ENCODE results near the gene SCRN3. TPM values are rescaled to one million over a fixed set of nuclear protein-coding genes. Genes with fewer than 3 reads are reported as not detected.

SCRN3 gene
- total and polyA plus RNA-seq, 2 of the 4 experiments (the other 2 are of a cell fraction) = 9.9 to 11.4 TPM

GRCh38 chr2:174395969-174396630 is 570 bp downstream of the SCRN3 start:
- Histone ChIP-seq H3K56ac (ENCODE audit: extremely low read depth, insufficient read depth, low read length) (0 out of 2 replicates have a peak overlapping the region, but pooled peaks have one; percentile 47), H2AFZ (replicated peaks; ENCODE audit: low read length, poor library complexity) (peak overlapping the region; percentile 97), H2BK5ac (ENCODE audit: low read depth, low read length, poor library complexity, severe bottlenecking) (no peak overlapping the region), H3K27me3 (ENCODE audit: control insufficient read depth, insufficient read depth, low read length) (no peaks in the 10 kb centered on the region), H2BK15ac (ENCODE audit: low read depth, low read length) (no peak overlapping the region), H3K27ac (ENCODE audit: insufficient read depth, low read length) (no peak overlapping the region; the same call in 1 of the 2 replicates), H4K20me1 (ENCODE audit: insufficient read depth, low read length) (no peaks in the 10 kb centered on the region), H3K79me1 (ENCODE audit: low read depth in 1 of 2, low read length in 2 of 2) (peaks cover 7 to 28% of the 10 kb centered on the region in 2 experiments), H3K4me1 (ENCODE audit: control insufficient read depth, insufficient read depth, low read length) (peaks cover 2% of the 10 kb centered on the region; the same call in 1 of the 2 replicates), H3K14ac (replicated peaks; ENCODE audit: low read depth, low read length) (no peak overlapping the region), H3K4ac (ENCODE audit: low read depth, low read length) (no peak overlapping the region), H3K9me1 (ENCODE audit: insufficient read depth, low read length) (no peaks in the 10 kb centered on the region), H4K8ac (ENCODE audit: low read depth in 2 of 2, low read length in 2 of 2) (peak overlapping the region; percentile 31 to 96), H3K23ac (ENCODE audit: low read depth, low read length) (peak overlapping the region; percentile 70), H3K36me3 (ENCODE audit: control insufficient read depth, insufficient read depth, low read length) (no peaks in the 10 kb centered on the region), H3K4me3 (ENCODE audit: insufficient read depth, low read depth, low read length) (peak overlapping the region; percentile 93), H3K9ac (ENCODE audit: low read depth, low read length) (peak overlapping the region; percentile 99), H4K91ac (ENCODE audit: insufficient read depth, low read depth, low read length) (no peak overlapping the region; the same call in 1 of the 2 replicates), H3K9me3 (ENCODE audit: control insufficient read depth, insufficient read depth, low read length) (no peaks in the 10 kb centered on the region), H2AK5ac (ENCODE audit: low read depth, low read length) (no peak overlapping the region), H4K5ac (ENCODE audit: low read depth, low read length) (peak overlapping the region; percentile 78), H2BK20ac (ENCODE audit: low read depth, low read length) (no peak overlapping the region), H2AK9ac (replicated peaks; ENCODE audit: low read depth, low read length, poor library complexity) (peak overlapping the region; percentile 89), H3K18ac (ENCODE audit: low read depth, low read length) (no peak overlapping the region), H2BK120ac (ENCODE audit: low read depth, low read length) (no peak overlapping the region), H3K4me2 (ENCODE audit: low read depth, low read length) (peak overlapping the region; percentile 97)
- dilution Hi-C loops (cut with HindIII; ENCODE audit: low sequenced_read_pairs, unreplicated experiment) (no loop called here), intact Hi-C loops (cut with micrococcal nuclease) (no loop called here), in situ Hi-C loops (cut with MboI; ENCODE audit: low sequenced_read_pairs) (no loop called here)
- ATAC-seq (ENCODE audit: low read depth) (peak; percentile 30), DNase-seq (peak; percentile 13)
- CTCF ChIA-PET = interaction anchor here (1.1 kb wide), 1 partner anchor 9 kb away, joined by 3 read pairs; no protein-coding TSS in a partner anchor
- POLR2A ChIA-PET (ENCODE audit: unreplicated experiment) = no interaction called here
- BruUV-seq (replicated peaks) = TSS peak; percentile 75
- 16% methylated on average over 14 of the region's 27 CpGs; no CpG with 5 or more reads in 1 of the 2 experiments for WGBS, 2 experiments (ENCODE audit: extremely low coverage in 2 of 2, insufficient read length in 1 of 2)
- TF ChIP-seq ELK1 (IDR thresholded peaks at IDR 0.05; ENCODE audit: borderline replicate concordance, low read depth, low read length) = no peak
- no peak for TF ChIP-seq SMC3 (IDR thresholded peaks at IDR 0.05; ENCODE audit: low read depth, low read length)
- no peak for TF ChIP-seq RCOR1 (IDR thresholded peaks at IDR 0.05; ENCODE audit: insufficient replicate concordance, low read length)
- no peak for TF ChIP-seq CHD1 (IDR thresholded peaks at IDR 0.05; ENCODE audit: low read depth, low read length)
- no peak for TF ChIP-seq RFX5 (IDR thresholded peaks at IDR 0.05; ENCODE audit: low read depth, low read length)
- no peak for TF ChIP-seq MAZ (IDR thresholded peaks at IDR 0.05; ENCODE audit: borderline replicate concordance, low read depth, low read length)

Data from IMR-90 (cell line).